ENCODE data around the gene TIMP3.

Gene TIMP3

DNA sequence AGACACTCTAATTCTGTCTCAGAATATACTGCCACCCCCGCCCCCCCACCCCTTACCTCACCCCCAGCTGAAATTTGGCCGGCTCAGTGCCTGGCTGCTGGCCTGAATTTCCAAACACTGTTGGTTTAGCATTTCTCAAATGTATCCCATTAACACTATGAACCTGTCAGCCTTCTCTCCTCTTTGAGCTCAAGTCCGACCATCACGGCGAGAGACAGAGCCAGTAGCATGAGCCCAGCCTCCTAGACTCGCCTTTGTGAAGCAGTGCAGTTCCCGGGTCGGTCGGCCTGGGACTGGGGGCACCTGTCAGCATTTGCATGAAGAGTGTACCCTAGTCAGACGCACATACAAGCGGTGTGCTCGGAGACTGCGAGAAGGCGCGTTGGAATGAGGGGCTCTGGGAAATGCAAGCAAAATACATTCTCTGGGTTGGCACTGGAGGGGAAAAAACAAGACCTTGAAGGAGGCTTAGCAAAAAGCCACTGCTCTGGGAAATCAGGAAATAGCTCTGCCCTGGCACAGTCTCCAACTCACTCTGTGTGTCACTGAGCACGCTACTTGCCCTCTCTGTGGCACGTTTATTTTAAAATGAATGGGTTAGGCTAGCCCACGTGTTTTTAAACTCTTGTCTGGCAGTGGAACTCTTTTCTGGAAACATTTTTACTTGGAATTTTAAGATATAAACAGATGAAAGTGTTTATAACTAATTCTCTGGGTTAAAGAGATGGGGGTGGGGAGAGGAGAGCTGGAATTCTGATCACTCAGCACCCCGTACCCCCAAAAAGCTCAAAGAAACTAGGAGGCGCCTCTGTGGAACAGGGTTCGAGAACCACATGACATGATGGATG lies 108.3 kb downstream of the TIMP3 start:
- Histone ChIP-seq H3K9me3 (ENCODE audit: control insufficient read depth in 2 of 2, low read length in 2 of 2) (no peaks in the 10 kb centered on the region), H3K4me3 (ENCODE audit: low read length in 2 of 2) (peak overlapping the region in 1 of 2 donors; percentile 58), H3K9ac (ENCODE audit: low read length in 2 of 2) (no peak overlapping the region), H3K27me3 (ENCODE audit: control insufficient read depth in 1 of 2, insufficient read depth in 2 of 2, low read length in 2 of 2) (no peaks in the 10 kb centered on the region), H3K4me1 (ENCODE audit: control insufficient read depth, insufficient read depth, low read length) (peaks cover 38% of the 10 kb centered on the region), H3K27ac (ENCODE audit: low read length) (peak overlapping the region; percentile 62), H3K36me3 (ENCODE audit: control insufficient read depth in 2 of 2, insufficient read depth in 2 of 2, low read length in 2 of 2) (no peaks in the 10 kb centered on the region)

DNA sequence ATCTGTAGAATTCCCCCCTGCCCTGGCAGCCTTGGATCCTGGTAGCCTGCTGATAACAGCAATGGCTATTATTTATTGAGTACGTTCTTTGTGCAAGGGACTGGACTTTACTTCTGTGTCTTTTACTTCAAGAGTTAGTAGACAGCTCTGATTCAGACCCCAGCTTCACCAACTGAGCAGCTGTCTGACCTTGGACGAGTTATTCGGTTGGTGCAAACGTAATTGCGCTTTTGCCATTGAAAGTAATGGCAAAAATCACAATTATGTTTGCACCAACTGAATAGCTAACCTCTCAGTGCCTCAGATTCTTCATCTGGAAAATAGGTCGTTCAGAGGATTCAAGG lies 108.9 kb downstream of the TIMP3 start:
- no peak overlapping the region for H3K9ac ChIP-seq (ENCODE audit: low read length in 2 of 2)
- H3K27me3 ChIP-seq (ENCODE audit: control insufficient read depth in 1 of 2, insufficient read depth in 2 of 2, low read length in 2 of 2) = no peaks in the 10 kb centered on the region
- no peaks in the 10 kb centered on the region for H3K9me3 ChIP-seq (ENCODE audit: control insufficient read depth in 2 of 2, low read length in 2 of 2)
- no peak overlapping the region for H3K27ac ChIP-seq (ENCODE audit: low read length)
- peak overlapping the region in 1 of 2 donors; percentile 44 for H3K4me3 ChIP-seq (ENCODE audit: low read length in 2 of 2)
- H3K36me3 ChIP-seq (ENCODE audit: control insufficient read depth in 2 of 2, insufficient read depth in 2 of 2, low read length in 2 of 2) = no peaks in the 10 kb centered on the region
- H3K4me1 ChIP-seq (ENCODE audit: control insufficient read depth, insufficient read depth, low read length) = peaks cover 33% of the 10 kb centered on the region

DNA sequence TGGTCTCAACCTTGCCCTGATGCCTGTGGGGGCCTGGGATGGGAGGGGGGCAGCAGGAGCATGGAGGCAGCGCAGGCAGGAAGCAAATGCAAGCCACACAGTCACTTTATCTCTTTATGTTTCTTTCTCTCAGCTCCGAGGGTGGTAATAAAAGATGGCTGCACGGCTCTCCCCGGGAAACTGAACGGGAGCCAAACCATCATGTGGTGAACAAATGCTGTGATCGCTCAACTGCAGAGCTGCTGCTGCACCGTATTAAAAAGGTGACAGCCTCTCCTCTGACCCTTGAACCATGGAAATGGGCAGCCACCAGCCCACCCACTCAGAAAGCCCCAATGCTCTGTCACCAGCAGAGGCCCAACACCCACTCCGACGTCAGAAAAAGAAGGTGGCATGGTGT lies 110.0 kb downstream of the TIMP3 start:
- Histone ChIP-seq H3K9me3 (ENCODE audit: control insufficient read depth in 2 of 2, low read length in 2 of 2) (peaks cover 0 to 6% of the 10 kb centered on the region in 2 donors), H3K4me3 (ENCODE audit: low read length in 2 of 2) (no peak overlapping the region), H3K9ac (ENCODE audit: low read length in 2 of 2) (no peak overlapping the region), H3K36me3 (ENCODE audit: control insufficient read depth in 2 of 2, insufficient read depth in 2 of 2, low read length in 2 of 2) (no peaks in the 10 kb centered on the region), H3K4me1 (ENCODE audit: control insufficient read depth, insufficient read depth, low read length) (peaks cover 24% of the 10 kb centered on the region), H3K27ac (ENCODE audit: low read length) (no peak overlapping the region), H3K27me3 (ENCODE audit: control insufficient read depth in 1 of 2, insufficient read depth in 2 of 2, low read length in 2 of 2) (no peaks in the 10 kb centered on the region)
